Esophagus muscularis mucosa (tissue), 3 donors: ENCODE data around the gene ZNF407.

Experiments used
- POLR2A ChIP-seq: fragments of 450-650 bp; IDR thresholded peaks from one replicate; pipeline ENCODE4 v1.6.1; 2017; ENCODE audit warnings: antibody characterized with exemption, moderate library complexity, mild to moderate bottlenecking, low read depth
- TF ChIP-seq, protein P1 (sequence below), 3 experiments: fragments of 200-600 bp in 2 of 3; fragments of 450-650 bp in 1 of 3; sonication (generic) in 2 of 3; IDR thresholded peaks; one replicate each; pipeline ENCODE4 v1.5.1; 2017 to 2019; ENCODE audit warnings: antibody characterized with exemption in 3 of 3, mild to moderate bottlenecking in 2 of 3, moderate library complexity in 1 of 3

DNA sequence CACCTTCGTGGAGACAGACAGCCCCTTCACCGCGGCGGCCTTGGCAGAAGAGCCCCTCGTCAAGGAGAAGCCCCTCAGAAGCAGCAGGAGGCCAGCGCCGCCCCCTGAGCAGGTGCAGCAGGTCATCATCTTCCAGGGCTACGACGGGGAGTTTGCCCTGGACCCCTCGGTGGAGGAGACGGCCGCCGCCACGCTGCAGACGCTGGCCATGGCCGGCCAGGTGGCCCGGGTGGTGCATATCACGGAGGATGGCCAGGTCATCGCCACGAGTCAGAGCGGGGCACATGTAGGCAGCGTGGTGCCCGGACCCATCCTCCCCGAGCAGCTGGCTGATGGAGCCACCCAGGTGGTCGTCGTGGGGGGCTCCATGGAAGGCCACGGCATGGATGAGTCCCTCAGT is 465.5 kb downstream of the ZNF407 start:
- TF ChIP-seq POLR2A: no peak
- TF ChIP-seq, protein P1, sequence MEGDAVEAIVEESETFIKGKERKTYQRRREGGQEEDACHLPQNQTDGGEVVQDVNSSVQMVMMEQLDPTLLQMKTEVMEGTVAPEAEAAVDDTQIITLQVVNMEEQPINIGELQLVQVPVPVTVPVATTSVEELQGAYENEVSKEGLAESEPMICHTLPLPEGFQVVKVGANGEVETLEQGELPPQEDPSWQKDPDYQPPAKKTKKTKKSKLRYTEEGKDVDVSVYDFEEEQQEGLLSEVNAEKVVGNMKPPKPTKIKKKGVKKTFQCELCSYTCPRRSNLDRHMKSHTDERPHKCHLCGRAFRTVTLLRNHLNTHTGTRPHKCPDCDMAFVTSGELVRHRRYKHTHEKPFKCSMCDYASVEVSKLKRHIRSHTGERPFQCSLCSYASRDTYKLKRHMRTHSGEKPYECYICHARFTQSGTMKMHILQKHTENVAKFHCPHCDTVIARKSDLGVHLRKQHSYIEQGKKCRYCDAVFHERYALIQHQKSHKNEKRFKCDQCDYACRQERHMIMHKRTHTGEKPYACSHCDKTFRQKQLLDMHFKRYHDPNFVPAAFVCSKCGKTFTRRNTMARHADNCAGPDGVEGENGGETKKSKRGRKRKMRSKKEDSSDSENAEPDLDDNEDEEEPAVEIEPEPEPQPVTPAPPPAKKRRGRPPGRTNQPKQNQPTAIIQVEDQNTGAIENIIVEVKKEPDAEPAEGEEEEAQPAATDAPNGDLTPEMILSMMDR (IDR thresholded peaks at IDR 0.05): no peak
